ENCODE measurements around the gene RNF14.

Gene RNF14

DNA sequence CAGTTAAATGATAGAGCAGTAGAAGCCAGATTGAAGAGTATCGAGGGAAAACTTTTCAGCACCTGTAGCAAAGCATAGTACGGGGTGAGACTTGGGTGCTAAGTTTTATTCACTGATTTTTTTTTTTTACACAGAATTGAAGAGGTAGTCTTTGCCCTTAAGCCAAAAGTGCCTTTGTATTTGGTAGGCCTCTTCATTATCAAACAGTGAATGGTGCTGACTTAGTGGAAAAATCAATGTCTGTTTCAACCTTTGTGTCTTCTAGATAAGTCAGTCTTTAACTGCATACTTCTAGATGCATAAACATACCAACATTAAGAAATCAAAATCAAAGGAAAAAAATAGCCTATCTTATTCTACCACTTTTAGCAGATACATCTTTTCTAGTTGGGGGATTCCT is 13.7 kb downstream of the RNF14 start:
- no peak for DNase-seq (ENCODE audit: low read depth)

- DNase-seq (ENCODE audit: low read depth) = no peak
These were observed 17.2 kb downstream of the RNF14 start for GRCh38 chr5:141986072-141986471.

GRCh38 chr5:141989720-141990119 is 20.8 kb downstream of the RNF14 start:
- DNase-seq (ENCODE audit: low read depth) = no peak

- peak; percentile 77 for DNase-seq (ENCODE audit: low read depth)
These were observed 23.6 kb downstream of the RNF14 start for GRCh38 chr5:141992349-141992963.

DNA sequence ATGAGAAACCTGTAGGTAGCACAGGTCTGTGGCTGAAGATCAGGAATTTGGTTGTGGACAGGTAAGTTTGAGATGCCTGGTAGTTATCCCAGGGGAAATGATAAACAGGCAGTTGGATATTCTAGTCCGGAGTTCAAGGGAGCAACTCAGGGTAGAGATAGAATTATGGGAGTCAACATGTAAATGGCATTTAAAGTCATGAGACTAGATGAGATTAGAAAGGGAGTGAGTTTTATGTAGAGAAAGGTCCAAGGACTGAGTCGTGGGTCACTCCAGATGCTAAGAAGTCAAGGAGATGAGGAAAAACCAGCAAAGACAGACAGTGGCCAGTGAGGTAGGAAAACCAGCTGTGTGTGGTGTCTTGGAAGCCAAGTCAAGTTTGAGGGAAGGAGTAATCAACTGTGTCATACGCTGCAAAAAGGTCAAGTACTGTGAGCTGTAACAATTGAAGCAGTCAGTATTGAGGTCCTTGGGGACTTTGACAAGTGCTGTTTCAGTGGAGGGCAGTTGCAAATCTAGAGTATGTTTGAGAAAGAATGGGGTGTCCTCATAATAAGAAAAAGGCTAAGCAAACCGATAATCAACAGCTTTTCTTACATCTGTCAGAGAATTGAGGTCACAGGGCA is 25.7 kb downstream of the RNF14 start:
- DNase-seq (ENCODE audit: low read depth) = no peak

- no peak for DNase-seq (ENCODE audit: low read depth)
These were observed 26.8 kb downstream of the RNF14 start for GRCh38 chr5:141995656-141996055.

GRCh38 chr5:141997358-141997960 is 28.6 kb downstream of the RNF14 start:
- DNase-seq (ENCODE audit: low read depth) = no peak

DNA sequence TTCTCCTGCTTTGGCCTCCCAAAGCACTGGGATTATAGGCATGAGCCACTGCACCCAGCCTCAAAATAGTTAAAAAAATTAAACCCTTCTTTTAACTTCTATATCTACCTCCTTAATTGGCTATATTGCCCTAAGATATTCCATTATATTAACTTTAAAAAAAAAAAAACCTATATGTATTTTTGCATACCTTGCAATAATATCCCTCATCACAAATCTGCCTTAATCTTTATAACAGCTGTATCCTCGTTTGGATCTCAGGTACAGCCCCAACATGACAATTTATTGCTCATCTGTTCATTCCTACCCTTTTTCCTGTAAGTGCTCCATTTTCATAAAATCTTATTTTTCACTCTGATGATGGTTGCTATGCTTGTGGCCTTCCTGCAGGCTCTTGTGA is 31.3 kb downstream of the RNF14 start:
- DNase-seq (ENCODE audit: low read depth) = no peak

- DNase-seq (ENCODE audit: low read depth) = no peak
These were observed 32.0 kb downstream of the RNF14 start for GRCh38 chr5:142000704-142001484.

- DNase-seq (ENCODE audit: low read depth) = no peak
These were observed 34.4 kb downstream of the RNF14 start for GRCh38 chr5:142003266-142003800.

- DNase-seq (ENCODE audit: low read depth) = no peak
These were observed 37.7 kb downstream of the RNF14 start for GRCh38 chr5:142006363-142007236.

DNA sequence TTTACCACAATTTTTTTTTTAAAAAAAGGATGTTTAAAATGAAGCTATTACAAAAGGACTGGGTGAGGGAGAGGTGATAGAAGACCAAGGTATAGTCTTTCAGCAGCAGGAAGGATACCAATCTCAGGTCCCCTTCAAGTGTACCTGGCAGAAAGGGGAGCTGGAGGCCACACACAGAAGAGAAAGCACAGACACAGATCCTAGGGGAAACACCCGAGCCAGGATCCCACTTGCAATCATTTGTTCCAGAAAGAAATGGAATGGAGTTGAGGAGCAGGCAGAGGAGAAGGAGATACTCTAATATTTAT is 38.3 kb downstream of the RNF14 start:
- no peak for DNase-seq (ENCODE audit: low read depth)

GRCh38 chr5:142008813-142009212 is 39.9 kb downstream of the RNF14 start:
- no peak for DNase-seq (ENCODE audit: low read depth)

GRCh38 chr5:142009886-142010285 is 41.0 kb downstream of the RNF14 start:
- DNase-seq (ENCODE audit: low read depth) = no peak

- no peak for DNase-seq (ENCODE audit: low read depth)
These were observed 42.8 kb downstream of the RNF14 start for GRCh38 chr5:142011572-142012185.

- DNase-seq (ENCODE audit: low read depth) = peak; percentile 68
These were observed 43.4 kb downstream of the RNF14 start for GRCh38 chr5:142012186-142012785.

GRCh38 chr5:142012792-142013388 is 44.0 kb downstream of the RNF14 start, which contains the start of gene GNPDA1:
TSS of gene GNPDA1 (minus strand) at chr5:142013027. CDS start at chr5:142012035, 992 bp downstream.
- no peak for DNase-seq (ENCODE audit: low read depth)

DNA sequence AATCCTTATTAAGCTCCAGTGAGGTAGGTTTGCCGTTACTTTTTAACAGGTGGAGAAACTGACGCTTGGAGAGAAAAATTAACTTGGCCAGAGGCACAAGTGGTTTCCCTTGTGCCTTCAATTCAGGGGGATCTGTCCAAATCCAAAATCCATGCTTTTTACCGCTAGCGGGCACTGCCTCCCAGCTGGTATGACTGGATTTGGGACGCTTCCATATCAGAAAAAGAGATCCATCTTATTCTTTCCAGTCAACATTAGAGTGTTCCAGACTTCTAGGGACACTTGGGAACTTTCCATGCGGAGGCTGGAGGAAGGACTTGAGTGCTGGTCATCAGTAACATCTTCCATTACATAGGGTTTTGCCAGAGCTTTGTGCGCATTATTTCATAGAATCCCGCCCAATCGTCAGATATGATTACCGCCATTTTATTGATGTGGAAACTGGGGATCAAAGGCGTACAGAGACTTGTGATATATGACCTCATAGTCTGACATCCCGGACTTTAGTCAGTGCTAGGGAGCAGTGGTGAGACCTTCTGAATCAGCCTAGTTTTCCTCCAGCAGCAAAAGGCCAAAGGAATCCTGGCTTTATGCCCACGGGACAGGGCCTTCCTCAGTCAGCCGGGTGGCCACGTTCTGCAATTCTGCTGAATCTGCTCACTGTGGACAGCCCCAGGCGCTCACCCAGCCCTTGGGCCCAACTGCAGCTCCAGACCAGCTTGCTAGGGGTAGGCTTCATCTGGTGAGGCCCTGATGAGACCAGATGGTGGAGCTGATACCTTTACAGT is 45.0 kb downstream of the RNF14 start:
- DNase-seq (ENCODE audit: low read depth) = no peak

DNA sequence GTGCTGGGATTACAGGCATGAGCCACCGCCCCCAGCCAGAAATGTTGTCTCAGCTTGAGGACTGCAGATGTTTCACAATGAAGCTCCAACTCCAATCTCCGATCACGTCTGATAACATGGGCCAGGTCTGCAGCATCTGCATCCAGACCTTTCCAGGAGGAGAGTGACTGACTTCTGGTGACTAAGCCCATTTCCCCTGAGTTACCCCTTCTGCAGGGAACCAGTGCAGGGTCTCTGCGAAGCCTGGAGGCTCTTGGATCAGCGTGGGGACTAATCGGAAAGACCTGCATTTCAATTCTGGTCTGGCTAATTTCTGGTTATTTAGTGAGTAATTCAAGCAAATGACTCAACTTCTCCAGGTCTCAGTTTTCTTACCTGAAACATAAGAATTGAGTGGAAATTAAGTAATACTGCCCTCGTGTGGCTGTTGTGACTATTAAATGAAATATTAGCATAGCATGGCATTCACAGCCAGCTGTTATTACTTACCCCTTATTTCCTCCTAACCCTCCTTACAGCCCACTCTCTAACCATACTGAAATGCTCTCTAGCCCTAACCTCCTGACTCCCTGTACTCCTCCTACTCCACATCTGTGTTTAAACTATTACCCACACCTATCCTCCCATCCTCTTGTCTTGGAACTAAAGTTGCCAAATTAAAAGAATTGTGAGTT is 46.1 kb downstream of the RNF14 start:
- DNase-seq (ENCODE audit: low read depth) = peak; percentile 65
